Muscle of leg (tissue), 11 donors: ENCODE results near the gene ZCRB1. TPM values are rescaled to one million over a fixed set of nuclear protein-coding genes. Genes with fewer than 3 reads are reported as not detected.
"Not testable (repeated sequence)": the region's sequence is repeated elsewhere in the genome, so short reads cannot be mapped to it uniquely, and the experiment has no call there.

Experiments used
- DNase-seq: peaks from one replicate; pipeline ENCODE4 v3.0.0; 2013
- H3K27ac ChIP-seq: one replicate; pipeline ENCODE4 v1.5.1; 2013; ENCODE audit warnings: mild to moderate bottlenecking, low read length, control low read depth
- H3K27me3 ChIP-seq: one replicate; pipeline ENCODE4 v1.6.1; 2013; ENCODE audit warnings: low read length; ENCODE audit not compliant: control insufficient read depth, insufficient read depth
- H3K36me3 ChIP-seq: one replicate; pipeline ENCODE4 v1.6.1; 2013; ENCODE audit warnings: low read length; ENCODE audit not compliant: control insufficient read depth, insufficient read depth
- H3K4me1 ChIP-seq: one replicate; pipeline ENCODE4 v1.6.1; 2013; ENCODE audit warnings: low read length; ENCODE audit not compliant: control insufficient read depth, insufficient read depth
- H3K4me3 ChIP-seq: one replicate; pipeline ENCODE4 v1.5.1; 2013; ENCODE audit warnings: low read length, control low read depth
- H3K9me3 ChIP-seq: replicated peaks from 2 replicates; pipeline ENCODE4 v1.6.1; 2013; ENCODE audit warnings: low read depth, low read length; ENCODE audit not compliant: control insufficient read depth
- WGBS: methylation state at CpG from one replicate; pipeline ENCODE4 v1.1.5; 2013; ENCODE audit warnings: missing lambda C conversion rate; ENCODE audit not compliant: insufficient coverage; 5-methylcytosine and 5-hydroxymethylcytosine counted together
- polyA plus RNA-seq, 8 donors: library from polyadenylated mRNA; unstranded; fragments of 120-200 nt; gene quantifications; one replicate each; pipeline versions ENCODE4 v1.2.1 to v1.2.3, GENCODE V29; 2013; ENCODE audit warnings: inconsistent platforms in 1 of 8, low replicate concordance in 1 of 8; ENCODE audit not compliant: insufficient read length in 8 of 8, insufficient read depth in 1 of 8
- total RNA-seq: library from RNA; stranded (reverse); fragments of 120-200 nt; gene quantifications from one replicate; pipeline ENCODE4 v1.2.4, GENCODE V29; 2013

Gene ZCRB1
- total and polyA plus RNA-seq, 9 donors, result 67.5 to 92.2 (median 78.4) TPM

- Histone ChIP-seq H3K4me1 (peaks cover 2% of the 10 kb centered on the region), H3K36me3 (peaks cover 10% of the 10 kb centered on the region), H3K27me3 (no peaks in the 10 kb centered on the region), H3K27ac (no peak overlapping the region), H3K9me3 (no peaks in the 10 kb centered on the region), H3K4me3 (no peak overlapping the region)
- DNase-seq, result peak; percentile 61
- no CpG with 5 or more reads among the region's 4 CpGs for WGBS
These were observed 6.7 kb upstream of the ZCRB1 start for GRCh38 chr12:42332301-42333285.

GRCh38 chr12:42330097-42330496 lies 4.2 kb upstream of the ZCRB1 start:
- not testable (repeated sequence) for H3K4me3 ChIP-seq
- 82% methylated on average over 10 of the region's 11 CpGs for WGBS
- peaks cover 11% of the 10 kb centered on the region for H3K4me1 ChIP-seq

GRCh38 chr12:42327227-42327590 lies 1.3 kb upstream of the ZCRB1 start:
- 49% methylated on average over 2 of the region's 2 CpGs for WGBS
- peak overlapping the region; percentile 96 for H3K27ac ChIP-seq
- H3K36me3 ChIP-seq, result no peaks in the 10 kb centered on the region

More at GRCh38 chr12:42330097-42330496, 4.2 kb upstream of the ZCRB1 start:
- H3K27me3 ChIP-seq, H3K27ac ChIP-seq, H3K9me3 ChIP-seq, DNase-seq, H3K36me3 ChIP-seq: not testable (repeated sequence)

DNA sequence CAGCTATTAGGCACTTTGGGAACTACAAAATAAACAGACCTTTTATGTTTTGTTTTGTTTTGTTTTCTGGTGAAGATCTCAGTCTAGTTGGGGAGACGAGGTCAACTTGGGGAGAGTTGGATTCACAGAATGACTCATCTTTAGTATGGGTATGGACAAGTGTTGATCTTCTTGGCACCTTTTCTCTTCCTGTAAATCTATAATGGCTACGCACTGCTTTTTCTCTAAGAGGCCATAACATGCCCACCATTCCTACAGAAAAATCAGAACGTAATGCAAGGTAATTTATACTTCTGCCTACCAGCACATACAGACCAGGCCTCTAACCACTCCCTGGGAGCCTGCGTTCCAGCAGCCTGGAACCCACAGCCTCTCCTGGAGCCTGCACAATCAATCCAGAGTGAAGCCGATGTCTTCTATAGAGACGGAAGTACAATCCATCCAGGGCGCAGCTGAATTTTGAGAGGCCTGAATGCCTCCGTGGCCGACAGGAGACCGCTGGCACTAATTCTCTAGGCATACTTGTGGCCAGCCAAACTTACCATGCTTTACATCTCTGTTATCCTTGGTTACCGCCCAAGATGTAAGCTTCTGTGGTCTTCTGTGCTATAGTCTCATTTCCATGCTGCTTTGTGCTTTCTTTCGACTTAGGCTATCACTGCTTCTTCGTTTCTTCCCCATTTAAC lies 790 bp upstream of the ZCRB1 start:
- WGBS, result 3% methylated on average over 10 of the region's 13 CpGs

More at GRCh38 chr12:42327227-42327590, 1.3 kb upstream of the ZCRB1 start:
- H3K4me1 ChIP-seq, result peaks cover 11% of the 10 kb centered on the region
- no peaks in the 10 kb centered on the region for H3K9me3 ChIP-seq
- peak overlapping the region; percentile 91 for H3K4me3 ChIP-seq
- no peak for DNase-seq
- no peaks in the 10 kb centered on the region for H3K27me3 ChIP-seq

DNA sequence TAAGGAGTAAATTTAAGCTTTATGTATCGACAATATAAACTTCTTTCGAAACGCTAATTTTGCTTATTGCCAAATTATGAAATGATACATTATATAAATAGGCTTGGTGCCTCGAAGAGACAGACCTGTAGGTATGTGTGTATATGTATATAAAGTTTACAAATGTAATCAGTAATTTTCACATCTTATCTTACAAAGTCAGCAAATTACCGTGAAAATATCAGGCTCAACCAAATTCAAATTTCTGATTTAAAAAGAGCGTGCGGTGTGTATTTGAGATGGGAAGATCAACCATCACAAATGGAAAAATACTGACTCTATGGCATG lies 605 bp downstream of the ZCRB1 start:
- Histone ChIP-seq H3K27me3 (no peaks in the 10 kb centered on the region), H3K4me3 (peak overlapping the region; percentile 91), H3K9me3 (no peaks in the 10 kb centered on the region), H3K27ac (peak overlapping the region; percentile 96), H3K4me1 (peaks cover 11% of the 10 kb centered on the region), H3K36me3 (peaks cover 7% of the 10 kb centered on the region)
- peak; percentile 2 for DNase-seq
- WGBS, result no CpG with 5 or more reads among the region's 7 CpGs

More for the DNA sequence above, 790 bp upstream of the ZCRB1 start:
- Histone ChIP-seq H3K27ac (peak overlapping the region; percentile 96), H3K4me3 (peak overlapping the region; percentile 91), H3K4me1 (peaks cover 11% of the 10 kb centered on the region), H3K9me3 (no peaks in the 10 kb centered on the region), H3K27me3 (no peaks in the 10 kb centered on the region), H3K36me3 (no peaks in the 10 kb centered on the region)
- peak; percentile 30 for DNase-seq

DNA sequence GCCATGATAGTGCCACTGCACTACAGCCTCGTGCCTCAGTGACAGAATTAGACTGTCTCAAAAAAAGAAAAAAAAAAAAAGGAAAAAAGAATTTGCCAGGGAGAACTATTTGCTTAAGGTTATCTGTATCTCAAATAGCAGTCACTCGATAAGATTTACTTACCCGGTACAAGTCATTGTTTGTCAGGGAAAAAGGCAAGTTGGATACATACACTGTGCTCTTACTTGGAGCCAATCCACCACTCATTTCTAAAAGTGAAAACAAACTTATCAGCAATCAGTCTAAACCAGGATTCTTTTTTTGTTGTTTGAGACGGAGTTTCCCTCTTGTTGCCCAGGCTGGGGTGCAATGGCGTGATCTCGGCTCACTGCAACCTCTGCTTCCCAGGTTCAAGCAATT lies 2.0 kb downstream of the ZCRB1 start:
- DNase-seq, result no peak
- Histone ChIP-seq H3K27me3 (no peaks in the 10 kb centered on the region), H3K9me3 (no peaks in the 10 kb centered on the region), H3K27ac (no peak overlapping the region), H3K4me3 (no peak overlapping the region), H3K36me3 (peaks cover 8% of the 10 kb centered on the region), H3K4me1 (peaks cover 11% of the 10 kb centered on the region)
- 100% methylated on average over 1 of the region's 6 CpGs for WGBS

- Histone ChIP-seq H3K9me3 (no peaks in the 10 kb centered on the region), H3K27me3 (no peaks in the 10 kb centered on the region), H3K27ac (no peak overlapping the region), H3K4me1 (peaks cover 9% of the 10 kb centered on the region), H3K4me3 (no peak overlapping the region), H3K36me3 (peaks cover 8% of the 10 kb centered on the region)
- no peak for DNase-seq
These were observed 3.3 kb downstream of the ZCRB1 start for GRCh38 chr12:42322567-42322966.

DNA sequence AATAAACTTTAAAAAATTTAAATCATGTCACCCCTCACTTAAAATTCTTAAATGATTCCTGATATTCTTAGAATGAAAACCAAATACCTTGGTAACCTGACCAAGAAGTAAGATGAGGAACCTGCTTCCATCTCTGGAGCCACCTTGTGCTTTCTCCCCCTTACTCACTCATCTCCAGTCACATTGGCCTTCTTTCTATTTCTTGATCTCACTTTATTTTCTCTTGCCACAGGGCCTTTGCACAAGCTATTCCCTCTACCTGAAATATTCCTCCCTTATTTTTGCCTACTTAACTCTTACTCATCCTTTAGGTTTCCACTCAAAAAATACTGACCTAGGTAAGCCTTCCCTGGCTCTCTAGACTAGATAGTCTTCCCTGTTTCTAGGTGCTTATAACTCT lies 5.1 kb downstream of the ZCRB1 start:
- Histone ChIP-seq H3K4me1 (no peaks in the 10 kb centered on the region), H3K27me3 (no peaks in the 10 kb centered on the region), H3K36me3 (peaks cover 10% of the 10 kb centered on the region), H3K4me3 (no peak overlapping the region), H3K9me3 (no peaks in the 10 kb centered on the region), H3K27ac (no peak overlapping the region)
- DNase-seq, result no peak

DNA sequence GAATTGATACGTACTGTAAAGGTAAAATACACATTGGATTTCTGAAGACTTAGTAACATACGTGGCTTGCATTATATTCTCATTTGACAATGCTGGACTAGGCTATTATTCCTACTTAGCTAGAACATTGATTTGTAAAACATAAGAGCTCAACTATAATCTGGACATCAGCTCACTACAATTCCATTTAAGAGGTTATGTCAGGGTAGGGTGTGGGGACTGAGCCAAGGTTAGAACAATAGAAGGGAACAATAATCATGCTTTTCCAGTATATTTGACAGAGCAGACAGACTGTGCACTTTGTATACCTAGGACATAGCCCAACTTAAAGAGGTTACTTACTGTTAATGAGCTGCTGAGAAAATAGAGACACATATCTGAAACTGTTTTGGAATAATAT lies 10.8 kb downstream of the ZCRB1 start:
- no peak for DNase-seq
- H3K4me3 ChIP-seq, result no peak overlapping the region
- H3K9me3 ChIP-seq, result no peaks in the 10 kb centered on the region
- WGBS, result no CpG with 5 or more reads among the region's 2 CpGs
- H3K27me3 ChIP-seq, result no peaks in the 10 kb centered on the region
- no peaks in the 10 kb centered on the region for H3K4me1 ChIP-seq
- peaks cover 6% of the 10 kb centered on the region for H3K36me3 ChIP-seq
- H3K27ac ChIP-seq, result no peak overlapping the region

- 63% methylated on average over 1 of the region's 6 CpGs for WGBS
- Histone ChIP-seq H3K27me3 (no peaks in the 10 kb centered on the region), H3K4me1 (no peaks in the 10 kb centered on the region), H3K4me3 (no peak overlapping the region), H3K9me3 (no peaks in the 10 kb centered on the region), H3K27ac (no peak overlapping the region), H3K36me3 (peaks cover 4% of the 10 kb centered on the region)
- no peak for DNase-seq
These were observed 15.9 kb downstream of the ZCRB1 start for GRCh38 chr12:42309996-42310395.
